Ovary (tissue), 3 donors: ENCODE measurements around the gene RBM3.

Source experiments
- CTCF ChIP-seq, 3 donors: fragments of 450-650 bp in 2 of 3; fragments of 200-600 bp in 1 of 3; IDR thresholded peaks; one replicate each; pipeline versions ENCODE4 v1.5.1 to v1.8.0; 2016 to 2022; ENCODE audit warnings: antibody characterized with exemption in 3 of 3, mild to moderate bottlenecking in 1 of 3
- EP300 ChIP-seq: sonication (generic); formaldehyde crosslinking; IDR thresholded peaks from one replicate; pipeline ENCODE4 v1.6.1; 2017; ENCODE audit warnings: antibody characterized with exemption
- POLR2A ChIP-seq: fragments of 450-650 bp; IDR thresholded peaks from one replicate; pipeline ENCODE4 v1.6.1; 2017; ENCODE audit warnings: antibody characterized with exemption, mild to moderate bottlenecking, moderate library complexity
- donor health status: DM: no; HTN: no; CAD: no.

GRCh38 chrX:48600226-48600625, 25.9 kb downstream of the RBM3 start:
- TF ChIP-seq CTCF (IDR thresholded peaks at IDR 0.05) (no peak), POLR2A (no peak), EP300 (no peak)
